ENCODE measurements around the gene SORT1. TPM values are rescaled to one million over a fixed set of nuclear protein-coding genes. Genes with fewer than 3 reads are reported as not detected.

SORT1 gene
- total and polyA plus RNA-seq, 2 of the 4 experiments (the other 2 are of a cell fraction) = 15.8 to 16.7 TPM

- Histone ChIP-seq H2BK15ac (ENCODE audit: low read depth, low read length) (peak overlapping the region; percentile 46; the same call in 1 of the 3 replicates), H3K4me2 (ENCODE audit: low read depth, low read length) (no peak overlapping the region), H3K9me1 (ENCODE audit: insufficient read depth, low read length) (peaks cover 12% of the 10 kb centered on the region), H4K5ac (ENCODE audit: low read depth, low read length) (no peak overlapping the region), H3K27ac (ENCODE audit: insufficient read depth, low read length) (no peak overlapping the region), H3K14ac (replicated peaks; ENCODE audit: low read depth, low read length) (peak overlapping the region; percentile 23; the same call in 1 of the 2 replicates), H2AK9ac (replicated peaks; ENCODE audit: low read depth, low read length, poor library complexity) (no peak overlapping the region), H3K9ac (ENCODE audit: low read depth, low read length) (no peak overlapping the region), H2BK20ac (ENCODE audit: low read depth, low read length) (peak overlapping the region; percentile 23; the same call in 1 of the 2 replicates), H4K8ac (ENCODE audit: low read depth in 2 of 2, low read length in 2 of 2) (peak overlapping the region in 1 of 2 experiments; percentile 43; a peak in 1 of 4 replicates), H3K4ac (ENCODE audit: low read depth, low read length) (peak overlapping the region; percentile 60; the same call in 1 of the 2 replicates), H3K23ac (ENCODE audit: low read depth, low read length) (no peak overlapping the region), H4K91ac (ENCODE audit: insufficient read depth, low read depth, low read length) (no peak overlapping the region), H2BK5ac (ENCODE audit: low read depth, low read length, poor library complexity, severe bottlenecking) (no peak overlapping the region), H3K36me3 (ENCODE audit: control insufficient read depth, insufficient read depth, low read length) (no peaks in the 10 kb centered on the region), H3K4me3 (ENCODE audit: insufficient read depth, low read depth, low read length) (no peak overlapping the region), H3K79me1 (ENCODE audit: low read depth in 1 of 2, low read length in 2 of 2) (no peaks in the 10 kb centered on the region), H3K9me3 (ENCODE audit: control insufficient read depth, insufficient read depth, low read length) (no peaks in the 10 kb centered on the region), H4K20me1 (ENCODE audit: insufficient read depth, low read length) (no peaks in the 10 kb centered on the region), H3K4me1 (ENCODE audit: control insufficient read depth, insufficient read depth, low read length) (0 out of 2 replicates have a peak, but pooled peaks cover under 1% of the 10 kb centered on the region), H2BK120ac (ENCODE audit: low read depth, low read length) (peak overlapping the region; percentile 50), H2AFZ (replicated peaks; ENCODE audit: low read length, poor library complexity) (no peak overlapping the region), H3K18ac (ENCODE audit: low read depth, low read length) (peak overlapping the region; percentile 34; the same call in 1 of the 2 replicates), H3K56ac (ENCODE audit: extremely low read depth, insufficient read depth, low read length) (no peak overlapping the region), H3K27me3 (ENCODE audit: control insufficient read depth, insufficient read depth, low read length) (no peaks in the 10 kb centered on the region), H2AK5ac (ENCODE audit: low read depth, low read length) (peak overlapping the region; percentile 53; the same call in 1 of the 2 replicates)
- DNase-seq = no peak
- dilution Hi-C loops (cut with HindIII; ENCODE audit: low sequenced_read_pairs, unreplicated experiment) (no loop called here), in situ Hi-C loops (cut with MboI; ENCODE audit: low sequenced_read_pairs) (no loop called here), intact Hi-C loops (cut with micrococcal nuclease) (no loop called here)
- no peak for ATAC-seq (ENCODE audit: low read depth)
- BruUV-seq (replicated peaks) = no TSS peak
- CTCF ChIA-PET = interaction anchor here (0.7 kb wide), 1 partner anchor 181 kb away, joined by 3 read pairs; no protein-coding TSS in a partner anchor
- WGBS, 2 experiments (ENCODE audit: extremely low coverage in 2 of 2, insufficient read length in 1 of 2) = 90% methylated on average over 2 of the region's 9 CpGs; no CpG with 5 or more reads in 1 of the 2 experiments
- POLR2A ChIA-PET (ENCODE audit: unreplicated experiment) = no interaction called here
- TF ChIP-seq BHLHE40 (IDR thresholded peaks at IDR 0.05; ENCODE audit: low read depth, low read length) = no peak
- TF ChIP-seq RCOR1 (IDR thresholded peaks at IDR 0.05; ENCODE audit: insufficient replicate concordance, low read length) = no peak
- no peak for TF ChIP-seq MAZ (IDR thresholded peaks at IDR 0.05; ENCODE audit: borderline replicate concordance, low read depth, low read length)
- no peak for TF ChIP-seq FOS (IDR thresholded peaks at IDR 0.05; ENCODE audit: low read depth, low read length)
- TF ChIP-seq CTCF (conservative IDR thresholded peaks at IDR 0.05; ENCODE audit: low read depth, low read length) = no peak
- TF ChIP-seq SMC3 (IDR thresholded peaks at IDR 0.05; ENCODE audit: low read depth, low read length) = no peak
- no peak for TF ChIP-seq MXI1 (IDR thresholded peaks at IDR 0.05; ENCODE audit: borderline replicate concordance, low read depth, low read length)
- TF ChIP-seq CEBPB (IDR thresholded peaks at IDR 0.05; ENCODE audit: low read depth, low read length) = no peak
- TF ChIP-seq USF2 (IDR thresholded peaks at IDR 0.05; ENCODE audit: low read depth, low read length) = no peak
- TF ChIP-seq NFE2L2 (IDR thresholded peaks at IDR 0.05; ENCODE audit: low read depth, low read length) = no peak
- no peak for TF ChIP-seq POLR2A (IDR thresholded peaks at IDR 0.05; ENCODE audit: low read depth, low read length)
- TF ChIP-seq RFX5 (IDR thresholded peaks at IDR 0.05; ENCODE audit: low read depth, low read length) = no peak
Measured at GRCh38 chr1:109292364-109292763, 105.4 kb downstream of the SORT1 start.
